Cardiac fibroblast (primary cell): Measurements from ENCODE around the gene ENOSF1.
A peak's percentile ranks its signal among the peaks of the same experiment; 100 is the strongest.
"Not testable (repeated sequence)": the region's sequence is repeated elsewhere in the genome, so short reads cannot be mapped to it uniquely, and the experiment has no call there.

Source experiments
- DNase-seq, 2 donors: peaks; one replicate each; pipeline versions ENCODE4 v3.0.0 to v3.0.0-alpha.2; 2010; ENCODE audit warnings: low read depth in 2 of 2
- H3K4me3 ChIP-seq, 2 donors: replicated peaks in 1 of 2; 1 replicate in 1 of 2; 2 replicates in 1 of 2; pipeline ENCODE4 v1.5.1; 2011; ENCODE audit warnings: low read depth in 2 of 2, low read length in 2 of 2, mild to moderate bottlenecking in 2 of 2, moderate library complexity in 1 of 2
- CTCF ChIP-seq: IDR thresholded peaks from one replicate; pipeline ENCODE4 v1.5.1; 2011; ENCODE audit warnings: low read depth, mild to moderate bottlenecking, low read length, inconsistent platforms

ENOSF1 gene

GRCh38 chr18:712401-713134 is at the start of gene ENOSF1:
Gene ENOSF1, minus strand, starts transcription at chr18:712630. Its CDS starts 43 bp downstream, at chr18:712587.
- peak within 1 kb of the TSS; percentile 66 to 72 for H3K4me3 ChIP-seq
- peak; percentile 86 to 92 for DNase-seq
- peak; percentile 75 for TF ChIP-seq CTCF

- DNase-seq, H3K4me3 ChIP-seq: not testable (repeated sequence)
These were observed 47.4 kb upstream of the ENOSF1 start for GRCh38 chr18:759864-760263.

- TF ChIP-seq CTCF, result no peak
- DNase-seq, result no peak
- no peak overlapping the region for H3K4me3 ChIP-seq
These were observed 43.1 kb upstream of the ENOSF1 start for GRCh38 chr18:755506-755905.

- no peak overlapping the region for H3K4me3 ChIP-seq
- no peak for DNase-seq
- TF ChIP-seq CTCF, result no peak
These were observed 42.2 kb upstream of the ENOSF1 start for GRCh38 chr18:754656-755055.

GRCh38 chr18:750456-750855 is 38.0 kb upstream of the ENOSF1 start:
- DNase-seq, result no peak
- H3K4me3 ChIP-seq, result no peak overlapping the region
- TF ChIP-seq CTCF, result no peak

GRCh38 chr18:744832-745597 is 32.6 kb upstream of the ENOSF1 start:
- TF ChIP-seq CTCF, result no peak
- no peak for DNase-seq
- no peak overlapping the region for H3K4me3 ChIP-seq

- TF ChIP-seq CTCF, result peak; percentile 65
- no peak overlapping the region for H3K4me3 ChIP-seq
- DNase-seq, result peak; percentile 71
These were observed 29.6 kb upstream of the ENOSF1 start for GRCh38 chr18:741931-742512.
